Measurements from ENCODE around the gene CAB39L.

The CAB39L gene

DNA sequence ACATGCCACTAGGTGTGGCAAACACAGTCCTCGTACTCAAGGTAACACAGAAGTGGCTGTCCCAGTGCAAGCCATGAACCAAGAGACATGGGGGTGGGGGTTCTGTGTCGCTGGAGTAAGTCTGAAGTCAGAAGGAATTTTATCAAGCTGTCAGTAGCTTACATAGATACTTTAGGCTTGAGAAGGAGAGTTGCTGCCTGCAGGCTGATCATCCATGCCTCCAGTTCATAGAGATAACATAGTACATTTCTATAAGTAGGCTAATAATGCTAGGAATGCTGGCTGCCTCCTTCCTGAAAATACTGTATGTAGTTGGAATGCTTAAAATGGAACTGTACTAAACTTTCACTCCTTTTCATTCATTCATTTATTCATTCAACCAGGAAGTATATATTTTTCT lies 70.1 kb downstream of the CAB39L start:
- H3K27me3 ChIP-seq (ENCODE audit: control insufficient read depth, insufficient read depth, low read length, poor library complexity, severe bottlenecking) = no peaks in the 10 kb centered on the region
- no peak overlapping the region for H3K4me3 ChIP-seq (ENCODE audit: insufficient read depth, low read depth, low read length)
- no peak overlapping the region for H3K27ac ChIP-seq (ENCODE audit: insufficient read depth, low read depth, low read length, poor library complexity, severe bottlenecking)
- H3K4me1 ChIP-seq (ENCODE audit: control insufficient read depth, insufficient read depth, low read length) = no peaks in the 10 kb centered on the region
- H3K36me3 ChIP-seq (ENCODE audit: control insufficient read depth, insufficient read depth, low read length) = no peaks in the 10 kb centered on the region
- H3K9me3 ChIP-seq (ENCODE audit: control insufficient read depth, low read length) = no peaks in the 10 kb centered on the region
- 83 to 87% methylated on average over 2 of the region's 2 CpGs for WGBS, 2 experiments

GRCh38 chr13:49371943-49372613 lies 71.8 kb downstream of the CAB39L start:
- Histone ChIP-seq H3K36me3 (ENCODE audit: control insufficient read depth, insufficient read depth, low read length) (no peaks in the 10 kb centered on the region), H3K27me3 (ENCODE audit: control insufficient read depth, insufficient read depth, low read length, poor library complexity, severe bottlenecking) (no peaks in the 10 kb centered on the region), H3K27ac (ENCODE audit: insufficient read depth, low read depth, low read length, poor library complexity, severe bottlenecking) (no peak overlapping the region), H3K9me3 (ENCODE audit: control insufficient read depth, low read length) (no peaks in the 10 kb centered on the region), H3K4me3 (ENCODE audit: insufficient read depth, low read depth, low read length) (no peak overlapping the region), H3K4me1 (ENCODE audit: control insufficient read depth, insufficient read depth, low read length) (no peaks in the 10 kb centered on the region)
- 76 to 85% methylated on average over 4 of the region's 4 CpGs for WGBS, 2 experiments

DNA sequence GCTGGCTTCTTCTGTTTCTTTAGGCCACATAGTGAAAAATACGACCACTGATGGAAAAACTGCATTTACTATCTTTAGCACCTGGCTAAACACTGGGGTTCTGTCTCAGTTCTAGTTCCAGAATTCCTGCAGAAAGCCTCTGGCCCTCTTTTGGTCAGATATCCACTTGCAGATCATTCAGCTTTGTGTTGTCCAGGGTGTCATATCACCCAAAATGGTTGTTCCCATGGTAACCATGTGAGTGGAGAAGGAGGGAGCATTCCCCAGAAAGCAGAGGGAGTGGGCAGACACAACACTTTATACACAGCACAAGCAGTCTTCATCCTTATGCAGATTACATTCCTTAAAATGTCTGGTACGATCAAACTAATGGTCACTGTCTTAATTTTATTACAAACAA lies 73.5 kb downstream of the CAB39L start:
- no peaks in the 10 kb centered on the region for H3K36me3 ChIP-seq (ENCODE audit: control insufficient read depth, insufficient read depth, low read length)
- no peak overlapping the region for H3K27ac ChIP-seq (ENCODE audit: insufficient read depth, low read depth, low read length, poor library complexity, severe bottlenecking)
- H3K4me1 ChIP-seq (ENCODE audit: control insufficient read depth, insufficient read depth, low read length) = no peaks in the 10 kb centered on the region
- no peak overlapping the region for H3K4me3 ChIP-seq (ENCODE audit: insufficient read depth, low read depth, low read length)
- WGBS, 2 experiments = 89 to 94% methylated on average over 2 of the region's 2 CpGs
- no peaks in the 10 kb centered on the region for H3K9me3 ChIP-seq (ENCODE audit: control insufficient read depth, low read length)
- H3K27me3 ChIP-seq (ENCODE audit: control insufficient read depth, insufficient read depth, low read length, poor library complexity, severe bottlenecking) = no peaks in the 10 kb centered on the region

GRCh38 chr13:49369866-49370265 lies 74.0 kb downstream of the CAB39L start:
- no peak overlapping the region for H3K27ac ChIP-seq (ENCODE audit: insufficient read depth, low read depth, low read length, poor library complexity, severe bottlenecking)
- no peak overlapping the region for H3K4me3 ChIP-seq (ENCODE audit: insufficient read depth, low read depth, low read length)
- WGBS, 2 experiments = 86 to 93% methylated on average over 4 of the region's 4 CpGs
- H3K27me3 ChIP-seq (ENCODE audit: control insufficient read depth, insufficient read depth, low read length, poor library complexity, severe bottlenecking) = no peaks in the 10 kb centered on the region
- H3K9me3 ChIP-seq (ENCODE audit: control insufficient read depth, low read length) = no peaks in the 10 kb centered on the region
- H3K36me3 ChIP-seq (ENCODE audit: control insufficient read depth, insufficient read depth, low read length) = no peaks in the 10 kb centered on the region
- H3K4me1 ChIP-seq (ENCODE audit: control insufficient read depth, insufficient read depth, low read length) = no peaks in the 10 kb centered on the region

DNA sequence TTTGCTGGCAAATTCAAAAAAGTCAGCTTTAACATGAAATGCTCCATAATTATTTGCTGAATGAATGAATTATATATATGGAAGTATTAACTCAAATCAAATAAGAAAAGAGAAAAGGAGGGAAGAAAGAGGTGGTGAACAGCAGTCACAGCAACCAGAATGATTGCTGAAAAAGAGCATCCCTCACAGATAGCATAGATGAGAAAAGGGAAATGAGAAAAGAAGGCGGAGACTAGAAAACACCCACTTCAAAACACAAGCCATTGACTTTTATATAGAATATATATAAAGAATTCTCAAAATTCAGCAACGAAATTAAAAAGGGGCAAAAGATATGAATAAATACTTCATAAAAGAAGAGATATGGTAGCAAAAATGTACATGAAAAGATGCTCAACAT lies 75.2 kb downstream of the CAB39L start:
- no CpG with 5 or more reads among the region's 2 CpGs for WGBS, 2 experiments
- Histone ChIP-seq H3K27ac (ENCODE audit: insufficient read depth, low read depth, low read length, poor library complexity, severe bottlenecking) (no peak overlapping the region), H3K36me3 (ENCODE audit: control insufficient read depth, insufficient read depth, low read length) (no peaks in the 10 kb centered on the region), H3K27me3 (ENCODE audit: control insufficient read depth, insufficient read depth, low read length, poor library complexity, severe bottlenecking) (no peaks in the 10 kb centered on the region), H3K4me1 (ENCODE audit: control insufficient read depth, insufficient read depth, low read length) (no peaks in the 10 kb centered on the region), H3K9me3 (ENCODE audit: control insufficient read depth, low read length) (no peaks in the 10 kb centered on the region), H3K4me3 (ENCODE audit: insufficient read depth, low read depth, low read length) (no peak overlapping the region)

DNA sequence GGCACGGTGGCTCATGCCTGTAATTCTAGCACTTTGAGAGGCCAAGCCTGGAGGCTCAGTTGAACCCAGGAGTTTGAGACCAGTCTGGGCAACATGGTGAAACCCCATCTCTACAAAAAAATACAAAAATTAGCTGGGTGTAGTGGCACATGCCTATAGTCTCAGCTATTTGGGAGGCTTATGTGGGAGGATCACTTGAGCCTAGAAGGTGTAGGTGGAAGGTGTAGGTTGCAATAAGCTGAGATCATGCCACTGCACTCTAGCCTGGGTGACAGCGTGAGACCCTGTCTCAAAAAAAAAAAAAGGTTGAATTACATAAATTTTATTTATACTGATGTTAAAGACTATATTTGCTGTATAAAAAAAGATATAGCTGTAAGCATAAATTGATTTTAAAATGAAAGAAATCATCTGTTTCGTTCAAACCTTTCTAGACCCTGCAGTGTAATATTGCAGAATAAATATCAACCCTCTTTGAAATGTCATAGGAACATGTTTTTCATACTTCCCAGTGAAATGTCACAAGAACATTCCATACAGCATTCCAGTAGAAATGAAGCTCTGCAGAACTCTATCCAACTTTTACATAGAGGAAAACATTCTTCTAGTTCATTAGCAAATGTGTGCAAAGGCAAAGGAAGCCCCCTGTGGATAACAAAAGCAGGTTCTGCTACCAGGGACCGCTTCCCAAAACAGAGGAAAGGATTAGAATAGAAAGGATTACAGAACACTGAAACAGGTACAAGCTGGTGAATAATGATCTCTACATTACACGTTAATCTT lies 76.0 kb downstream of the CAB39L start:
- 45 to 46% methylated on average over 4 of the region's 5 CpGs for WGBS, 2 experiments
- H3K27ac ChIP-seq (ENCODE audit: insufficient read depth, low read depth, low read length, poor library complexity, severe bottlenecking) = no peak overlapping the region

DNA sequence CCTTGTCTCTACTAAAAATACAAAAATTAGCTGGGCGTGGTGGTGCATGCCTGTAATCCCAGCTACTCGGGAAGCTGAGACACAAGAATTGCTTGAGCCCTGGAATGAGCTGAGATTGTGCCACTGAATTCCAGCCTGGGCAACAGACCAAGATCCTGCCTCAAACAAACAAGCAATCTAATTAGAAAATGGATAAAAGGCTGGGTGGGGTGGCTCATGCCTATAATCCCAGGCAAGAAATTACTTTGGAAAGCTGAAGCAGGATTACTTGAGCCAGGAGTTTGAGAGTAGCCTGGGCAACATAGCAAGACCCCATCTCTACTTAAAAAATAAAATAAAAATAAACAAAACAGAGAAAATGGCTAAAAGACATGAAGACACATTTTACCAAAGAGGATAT lies 77.0 kb downstream of the CAB39L start:
- H3K27ac ChIP-seq (ENCODE audit: insufficient read depth, low read depth, low read length, poor library complexity, severe bottlenecking) = no peak overlapping the region
- H3K4me3 ChIP-seq (ENCODE audit: insufficient read depth, low read depth, low read length) = no peak overlapping the region
- H3K9me3 ChIP-seq (ENCODE audit: control insufficient read depth, low read length) = no peaks in the 10 kb centered on the region
- 87 to 88% methylated on average over 2 of the region's 2 CpGs for WGBS, 2 experiments
- no peaks in the 10 kb centered on the region for H3K36me3 ChIP-seq (ENCODE audit: control insufficient read depth, insufficient read depth, low read length)
- H3K27me3 ChIP-seq (ENCODE audit: control insufficient read depth, insufficient read depth, low read length, poor library complexity, severe bottlenecking) = no peaks in the 10 kb centered on the region
- H3K4me1 ChIP-seq (ENCODE audit: control insufficient read depth, insufficient read depth, low read length) = no peaks in the 10 kb centered on the region

More for the DNA sequence above, 76.0 kb downstream of the CAB39L start:
- H3K36me3 ChIP-seq (ENCODE audit: control insufficient read depth, insufficient read depth, low read length) = no peaks in the 10 kb centered on the region
- no peaks in the 10 kb centered on the region for H3K9me3 ChIP-seq (ENCODE audit: control insufficient read depth, low read length)
- no peaks in the 10 kb centered on the region for H3K27me3 ChIP-seq (ENCODE audit: control insufficient read depth, insufficient read depth, low read length, poor library complexity, severe bottlenecking)
- H3K4me1 ChIP-seq (ENCODE audit: control insufficient read depth, insufficient read depth, low read length) = no peaks in the 10 kb centered on the region
- no peak overlapping the region for H3K4me3 ChIP-seq (ENCODE audit: insufficient read depth, low read depth, low read length)

DNA sequence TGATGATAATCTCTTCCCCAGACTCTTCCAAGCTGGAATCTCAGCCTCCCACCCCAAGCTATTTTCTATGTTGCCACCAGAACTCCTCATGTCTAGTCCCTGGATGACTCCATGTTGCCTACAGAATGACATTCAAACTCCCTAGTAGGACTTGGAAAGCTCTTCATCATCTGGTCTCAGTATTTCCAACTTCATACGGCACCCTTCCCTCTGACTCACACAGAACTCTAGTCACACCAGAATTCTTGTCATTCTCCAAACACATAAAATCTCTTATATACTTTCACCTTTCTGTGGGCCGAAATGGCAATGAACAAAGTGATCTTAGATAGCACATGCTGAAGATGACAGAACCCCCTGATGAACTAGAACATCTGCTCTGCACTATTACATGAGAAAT lies 86.2 kb downstream of the CAB39L start:
- Histone ChIP-seq H3K9me3 (ENCODE audit: control insufficient read depth, low read length) (no peaks in the 10 kb centered on the region), H3K27me3 (ENCODE audit: control insufficient read depth, insufficient read depth, low read length, poor library complexity, severe bottlenecking) (no peaks in the 10 kb centered on the region), H3K36me3 (ENCODE audit: control insufficient read depth, insufficient read depth, low read length) (no peaks in the 10 kb centered on the region), H3K27ac (ENCODE audit: insufficient read depth, low read depth, low read length, poor library complexity, severe bottlenecking) (no peak overlapping the region), H3K4me3 (ENCODE audit: insufficient read depth, low read depth, low read length) (no peak overlapping the region), H3K4me1 (ENCODE audit: control insufficient read depth, insufficient read depth, low read length) (no peaks in the 10 kb centered on the region)
- WGBS, 2 experiments = 91% methylated on average over 2 of the region's 2 CpGs

- Histone ChIP-seq H3K36me3 (ENCODE audit: control insufficient read depth, insufficient read depth, low read length) (no peaks in the 10 kb centered on the region), H3K27ac (ENCODE audit: insufficient read depth, low read depth, low read length, poor library complexity, severe bottlenecking) (no peak overlapping the region), H3K9me3 (ENCODE audit: control insufficient read depth, low read length) (no peaks in the 10 kb centered on the region), H3K4me1 (ENCODE audit: control insufficient read depth, insufficient read depth, low read length) (no peaks in the 10 kb centered on the region), H3K27me3 (ENCODE audit: control insufficient read depth, insufficient read depth, low read length, poor library complexity, severe bottlenecking) (no peaks in the 10 kb centered on the region), H3K4me3 (ENCODE audit: insufficient read depth, low read depth, low read length) (no peak overlapping the region)
These were observed 87.6 kb downstream of the CAB39L start for GRCh38 chr13:49356223-49356622.

- Histone ChIP-seq H3K27ac (ENCODE audit: insufficient read depth, low read depth, low read length, poor library complexity, severe bottlenecking) (no peak overlapping the region), H3K4me1 (ENCODE audit: control insufficient read depth, insufficient read depth, low read length) (no peaks in the 10 kb centered on the region), H3K27me3 (ENCODE audit: control insufficient read depth, insufficient read depth, low read length, poor library complexity, severe bottlenecking) (no peaks in the 10 kb centered on the region), H3K36me3 (ENCODE audit: control insufficient read depth, insufficient read depth, low read length) (no peaks in the 10 kb centered on the region), H3K9me3 (ENCODE audit: control insufficient read depth, low read length) (no peaks in the 10 kb centered on the region), H3K4me3 (ENCODE audit: insufficient read depth, low read depth, low read length) (no peak overlapping the region)
- 81 to 95% methylated on average over 1 of the region's 1 CpG for WGBS, 2 experiments
These were observed 89.1 kb downstream of the CAB39L start for GRCh38 chr13:49354719-49355118.
